H9 (cell line): ENCODE measurements around the gene THSD7A. TPM values are rescaled to one million over a fixed set of nuclear protein-coding genes. Genes with fewer than 3 reads are reported as not detected.

Experiments used
- DNase-seq: peaks from one replicate; pipeline ENCODE4 v3.0.0-alpha.2; 2017
- H2AFZ ChIP-seq: one replicate; pipeline ENCODE4 v1.6.1; 2013; ENCODE audit warnings: mild to moderate bottlenecking, low read length, control low read depth, moderate library complexity
- H2AK5ac ChIP-seq: 2 replicates; pipeline ENCODE4 v1.6.1; 2013; ENCODE audit warnings: low read length, control low read depth, mixed read lengths; ENCODE audit not compliant: insufficient read length
- H2BK120ac ChIP-seq: one replicate; pipeline ENCODE4 v1.6.1; 2013; ENCODE audit warnings: low read depth, mild to moderate bottlenecking, low read length, control low read depth, inconsistent platforms; ENCODE audit not compliant: poor library complexity, severe bottlenecking
- H2BK12ac ChIP-seq: 2 replicates; pipeline ENCODE4 v1.6.1; 2013; ENCODE audit warnings: low read length, control low read depth, mixed read lengths, low read depth; ENCODE audit not compliant: insufficient read length
- H2BK15ac ChIP-seq: 2 replicates; pipeline ENCODE4 v1.6.1; 2013; ENCODE audit warnings: low read depth, low read length, control low read depth
- H2BK20ac ChIP-seq: one replicate; pipeline ENCODE4 v1.6.1; 2013; ENCODE audit warnings: low read depth, mild to moderate bottlenecking, low read length, control low read depth, inconsistent platforms; ENCODE audit not compliant: poor library complexity, severe bottlenecking
- H2BK5ac ChIP-seq: 2 replicates; pipeline ENCODE4 v1.6.1; 2013; ENCODE audit warnings: low read length, control low read depth, mixed read lengths; ENCODE audit not compliant: insufficient read length
- H3K14ac ChIP-seq: 2 replicates; pipeline ENCODE4 v1.6.1; 2013; ENCODE audit warnings: low read length, control low read depth; ENCODE audit not compliant: insufficient read depth
- H3K18ac ChIP-seq: 2 replicates; pipeline ENCODE4 v1.6.1; 2013; ENCODE audit warnings: low read depth, mild to moderate bottlenecking, mixed read lengths, low read length, control low read depth; ENCODE audit not compliant: insufficient read length
- H3K23ac ChIP-seq: 2 replicates; pipeline ENCODE4 v1.6.1; 2013; ENCODE audit warnings: low read length, control low read depth, mixed read lengths, low read depth; ENCODE audit not compliant: insufficient read length
- H3K23me2 ChIP-seq: 2 replicates; pipeline ENCODE4 v1.6.1; 2013; ENCODE audit warnings: low read depth, mild to moderate bottlenecking, mixed read lengths, low read length, control low read depth; ENCODE audit not compliant: insufficient read length, poor library complexity, severe bottlenecking
- H3K27ac ChIP-seq: 2 replicates; pipeline ENCODE4 v1.5.1; 2013; ENCODE audit warnings: low read length, control low read depth, mixed read lengths, low read depth; ENCODE audit not compliant: insufficient read length
- H3K27me3 ChIP-seq: 2 replicates; pipeline ENCODE4 v1.6.1; 2013; ENCODE audit warnings: low read length, control low read depth, inconsistent platforms; ENCODE audit not compliant: insufficient read depth
- H3K4ac ChIP-seq: 2 replicates; pipeline ENCODE4 v1.6.1; 2013; ENCODE audit warnings: low read depth, mild to moderate bottlenecking, control low read depth, inconsistent platforms, low read length, moderate library complexity
- H3K4me1 ChIP-seq: 2 replicates; pipeline ENCODE4 v1.6.1; 2013; ENCODE audit warnings: low read length, control low read depth, inconsistent platforms; ENCODE audit not compliant: insufficient read depth
- H3K4me2 ChIP-seq: 2 replicates; pipeline ENCODE4 v1.6.1; 2013; ENCODE audit warnings: low read length, control low read depth, mixed read lengths; ENCODE audit not compliant: insufficient read length, insufficient read depth
- H3K56ac ChIP-seq: 2 replicates; pipeline ENCODE4 v1.6.1; 2013; ENCODE audit warnings: low read depth, mild to moderate bottlenecking, mixed read lengths, low read length, control low read depth; ENCODE audit not compliant: insufficient read length
- H3K79me1 ChIP-seq: 2 replicates; pipeline ENCODE4 v1.6.1; 2013; ENCODE audit warnings: low read depth, mild to moderate bottlenecking, moderate library complexity, low read length, control low read depth, inconsistent platforms; ENCODE audit not compliant: insufficient read depth, poor library complexity, severe bottlenecking
- H3K79me2 ChIP-seq: 2 replicates; pipeline ENCODE4 v1.6.1; 2013; ENCODE audit warnings: low read length, control low read depth, inconsistent platforms; ENCODE audit not compliant: insufficient read depth
- H3K9ac ChIP-seq: 2 replicates; pipeline ENCODE4 v1.6.1; 2013; ENCODE audit warnings: low read length, control low read depth, mixed read lengths; ENCODE audit not compliant: insufficient read length; ENCODE audit errors: extremely low read depth
- H3K9me3 ChIP-seq: one replicate; pipeline ENCODE4 v1.6.1; 2013; ENCODE audit warnings: low read depth, low read length, inconsistent platforms; ENCODE audit not compliant: control insufficient read depth
- H3T11ph ChIP-seq: one replicate; pipeline ENCODE4 v1.6.1; 2013; ENCODE audit warnings: mild to moderate bottlenecking, low read length, control low read depth, inconsistent platforms
- H4K20me1 ChIP-seq: one replicate; pipeline ENCODE4 v1.6.1; 2013; ENCODE audit not compliant: control insufficient read depth, insufficient read length, insufficient read depth
- H4K5ac ChIP-seq: 2 replicates; pipeline ENCODE4 v1.6.1; 2013; ENCODE audit warnings: low read depth, mild to moderate bottlenecking, mixed read lengths, low read length, control low read depth; ENCODE audit not compliant: insufficient read length
- H4K8ac ChIP-seq: replicated peaks from 2 replicates; pipeline ENCODE4 v1.6.1; 2013; ENCODE audit warnings: low read length, control low read depth, mixed read lengths, low read depth; ENCODE audit not compliant: insufficient read length
- H4K91ac ChIP-seq: 2 replicates; pipeline ENCODE4 v1.6.1; 2013; ENCODE audit warnings: low read depth, mild to moderate bottlenecking, moderate library complexity, mixed read lengths, low read length, control low read depth; ENCODE audit not compliant: insufficient read length
- H3K27ac Mint-ChIP-seq, 3 experiments: 2 replicates in 2 of 3; 3 replicates in 1 of 3; pipeline ENCODE4 v1.8.0; 2020 to 2021; ENCODE audit warnings: mixed read lengths in 3 of 3, mild to moderate bottlenecking in 1 of 3, moderate library complexity in 1 of 3
- H3K27me3 Mint-ChIP-seq: 2 replicates; pipeline ENCODE4 v1.8.0; 2021; ENCODE audit warnings: low read depth, mild to moderate bottlenecking, moderate library complexity, mixed read lengths
- H3K36me3 Mint-ChIP-seq, 3 experiments: 2 replicates in 2 of 3; 3 replicates in 1 of 3; pipeline ENCODE4 v1.8.0; 2020 to 2021; ENCODE audit warnings: low read depth in 3 of 3, mixed read lengths in 3 of 3; ENCODE audit not compliant: insufficient read depth in 1 of 3
- H3K4me1 Mint-ChIP-seq, 2 experiments: 2 replicates each; pipeline ENCODE4 v1.8.0; 2020; ENCODE audit warnings: mixed read lengths in 2 of 2
- H3K4me3 Mint-ChIP-seq, 2 experiments: 2 replicates in 1 of 2; 3 replicates in 1 of 2; pipeline ENCODE4 v1.8.0; 2020 to 2021; ENCODE audit warnings: mild to moderate bottlenecking in 2 of 2, mixed read lengths in 2 of 2, moderate library complexity in 1 of 2
- H3K9me3 Mint-ChIP-seq, 2 experiments: 2 replicates in 1 of 2; 3 replicates in 1 of 2; pipeline ENCODE4 v1.8.0; 2020; ENCODE audit warnings: mild to moderate bottlenecking in 2 of 2, mixed read lengths in 2 of 2, moderate library complexity in 1 of 2
- WGBS: extraction: QIAGEN DNeasy Blood & Tissue Kit; methylation state at CpG from one replicate; pipeline ENCODE4 v1.1.7; 2013; ENCODE audit warnings: missing lambda C conversion rate, low lambda C conversion rate, mixed read lengths; ENCODE audit not compliant: insufficient read length; ENCODE audit errors: extremely low coverage; 5-methylcytosine and 5-hydroxymethylcytosine counted together
- total RNA-seq: library from RNA; stranded (reverse); gene quantifications from 2 replicates; pipeline ENCODE4 v1.2.1, GENCODE V29; 2021
- TF ChIP-seq, protein P1 (sequence below): fragments of 200-600 bp; sonication (generic); conservative IDR thresholded peaks from 3 replicates; pipeline ENCODE4 v1.8.0; 2021; ENCODE audit warnings: antibody characterized with exemption, mild to moderate bottlenecking

Gene THSD7A
- total RNA-seq, 1 experiment from 2014 or later = 0.42 TPM

DNA sequence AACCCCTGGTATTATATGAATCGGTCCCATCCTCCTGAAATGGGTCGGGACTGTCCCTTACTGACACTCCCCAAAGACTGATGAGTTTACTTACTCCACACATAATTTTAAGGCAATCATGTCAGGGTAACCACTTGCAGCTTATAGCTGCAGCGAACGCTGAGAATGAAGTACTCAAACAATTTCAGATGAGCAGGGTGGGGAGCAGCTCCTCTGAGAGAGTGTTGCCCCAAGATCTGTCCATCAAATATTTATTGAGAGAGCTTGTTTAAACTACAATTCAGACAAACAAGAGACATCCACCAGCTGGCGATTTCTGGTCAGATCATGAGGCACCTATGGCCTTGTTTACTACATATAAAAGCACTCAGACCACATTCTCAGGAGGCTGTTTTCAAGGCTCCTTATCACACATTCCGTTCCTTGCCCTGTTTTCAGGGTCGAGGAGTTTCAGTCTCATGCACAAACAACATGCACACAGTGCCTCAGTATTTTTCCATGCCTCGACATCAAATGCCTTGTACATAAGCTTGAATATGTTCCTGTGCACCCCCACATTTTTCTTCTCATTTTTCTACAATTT is 80.1 kb downstream of the THSD7A start:
- no peak overlapping the region for H3K4me2 ChIP-seq
- H4K5ac ChIP-seq = no peak overlapping the region
- Mint-ChIP-seq H3K36me3 (no peaks in the 10 kb centered on the region), H3K27ac (peak overlapping the region in 2 of 3 experiments; percentile 55 to 79; a peak in 3 of 7 replicates), H3K9me3 (no peaks in the 10 kb centered on the region), H3K4me1 (no peaks in the 10 kb centered on the region), H3K4me3 (no peak overlapping the region), H3K27me3 (no peaks in the 10 kb centered on the region)
- no peak overlapping the region for H3K27ac ChIP-seq
- no peak overlapping the region for H3K56ac ChIP-seq
- no peak overlapping the region for H3K14ac ChIP-seq
- no peak overlapping the region for H2BK5ac ChIP-seq
- H3K4ac ChIP-seq = no peak overlapping the region
- H4K8ac ChIP-seq = no peak overlapping the region
- no peak overlapping the region for H4K91ac ChIP-seq
- TF ChIP-seq, protein P1, sequence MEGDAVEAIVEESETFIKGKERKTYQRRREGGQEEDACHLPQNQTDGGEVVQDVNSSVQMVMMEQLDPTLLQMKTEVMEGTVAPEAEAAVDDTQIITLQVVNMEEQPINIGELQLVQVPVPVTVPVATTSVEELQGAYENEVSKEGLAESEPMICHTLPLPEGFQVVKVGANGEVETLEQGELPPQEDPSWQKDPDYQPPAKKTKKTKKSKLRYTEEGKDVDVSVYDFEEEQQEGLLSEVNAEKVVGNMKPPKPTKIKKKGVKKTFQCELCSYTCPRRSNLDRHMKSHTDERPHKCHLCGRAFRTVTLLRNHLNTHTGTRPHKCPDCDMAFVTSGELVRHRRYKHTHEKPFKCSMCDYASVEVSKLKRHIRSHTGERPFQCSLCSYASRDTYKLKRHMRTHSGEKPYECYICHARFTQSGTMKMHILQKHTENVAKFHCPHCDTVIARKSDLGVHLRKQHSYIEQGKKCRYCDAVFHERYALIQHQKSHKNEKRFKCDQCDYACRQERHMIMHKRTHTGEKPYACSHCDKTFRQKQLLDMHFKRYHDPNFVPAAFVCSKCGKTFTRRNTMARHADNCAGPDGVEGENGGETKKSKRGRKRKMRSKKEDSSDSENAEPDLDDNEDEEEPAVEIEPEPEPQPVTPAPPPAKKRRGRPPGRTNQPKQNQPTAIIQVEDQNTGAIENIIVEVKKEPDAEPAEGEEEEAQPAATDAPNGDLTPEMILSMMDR = no peak
- no peaks in the 10 kb centered on the region for H3K27me3 ChIP-seq
- no peak overlapping the region for H2BK20ac ChIP-seq
- peak overlapping the region; percentile 45 for H3K18ac ChIP-seq
- H3K23ac ChIP-seq = no peak overlapping the region
- H2AK5ac ChIP-seq = no peak overlapping the region
- H3K23me2 ChIP-seq = no peaks in the 10 kb centered on the region
- H3K9me3 ChIP-seq = no peaks in the 10 kb centered on the region
- no peak overlapping the region for H3T11ph ChIP-seq
- no peak overlapping the region for H2BK120ac ChIP-seq
- WGBS = no CpG with 5 or more reads among the region's 8 CpGs
- H2AFZ ChIP-seq = no peak overlapping the region
- H2BK12ac ChIP-seq = no peak overlapping the region
- no peak overlapping the region for H2BK15ac ChIP-seq
- no peak overlapping the region for H3K9ac ChIP-seq
- DNase-seq = no peak
- H3K79me1 ChIP-seq = no peaks in the 10 kb centered on the region
- no peaks in the 10 kb centered on the region for H4K20me1 ChIP-seq
- H3K4me1 ChIP-seq = no peaks in the 10 kb centered on the region
- H3K79me2 ChIP-seq = no peaks in the 10 kb centered on the region
